DMS 273 treated with DMSO at 0.1 percent for 48 hours (cell line): ENCODE data around the gene MARK4.

ENCODE experiments used
- DNase-seq: peaks from one replicate; lab custom pipeline; 2025; lab: John Stamatoyannopoulos, UW

The MARK4 gene

DNA sequence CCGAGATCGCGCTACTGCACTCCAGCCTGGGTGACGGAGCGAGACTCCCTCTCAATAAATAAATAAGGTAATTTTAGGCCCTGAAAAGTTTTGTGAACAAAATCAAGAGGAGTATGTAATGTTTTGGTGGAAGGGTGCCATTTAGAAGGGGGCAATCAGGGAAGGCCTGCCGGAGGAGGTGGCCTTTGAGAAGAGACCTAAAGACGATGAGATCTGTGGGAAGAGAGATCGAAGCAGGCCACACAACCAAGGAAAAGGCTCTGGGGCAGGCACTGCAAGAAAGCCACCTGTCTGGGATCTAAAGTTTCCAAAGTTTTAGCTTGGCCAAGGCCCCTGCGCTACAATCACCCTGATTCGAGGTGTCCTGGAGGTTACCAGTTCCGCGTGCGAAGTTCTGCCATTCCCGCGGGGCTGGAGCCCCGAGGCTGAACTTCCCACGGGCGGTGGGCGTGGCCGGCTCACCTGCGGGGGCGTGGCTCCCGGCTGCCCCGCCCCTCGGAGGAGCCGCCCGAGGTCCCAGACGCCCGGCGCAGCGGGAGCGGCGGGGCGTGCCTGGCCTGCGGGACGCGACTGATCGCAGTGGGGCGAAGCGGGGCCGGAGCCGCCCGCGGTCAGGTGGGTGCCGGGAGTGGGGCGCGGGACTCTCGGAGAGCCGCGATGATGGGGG, 89.3 kb downstream of the MARK4 start, which contains the start of gene KLC3:
Gene KLC3, plus strand, starts transcription at position 519 of the 667 bp plus-strand sequence. CDS start 4,792 bp downstream, outside the sequence.
- no peak for DNase-seq

DNA sequence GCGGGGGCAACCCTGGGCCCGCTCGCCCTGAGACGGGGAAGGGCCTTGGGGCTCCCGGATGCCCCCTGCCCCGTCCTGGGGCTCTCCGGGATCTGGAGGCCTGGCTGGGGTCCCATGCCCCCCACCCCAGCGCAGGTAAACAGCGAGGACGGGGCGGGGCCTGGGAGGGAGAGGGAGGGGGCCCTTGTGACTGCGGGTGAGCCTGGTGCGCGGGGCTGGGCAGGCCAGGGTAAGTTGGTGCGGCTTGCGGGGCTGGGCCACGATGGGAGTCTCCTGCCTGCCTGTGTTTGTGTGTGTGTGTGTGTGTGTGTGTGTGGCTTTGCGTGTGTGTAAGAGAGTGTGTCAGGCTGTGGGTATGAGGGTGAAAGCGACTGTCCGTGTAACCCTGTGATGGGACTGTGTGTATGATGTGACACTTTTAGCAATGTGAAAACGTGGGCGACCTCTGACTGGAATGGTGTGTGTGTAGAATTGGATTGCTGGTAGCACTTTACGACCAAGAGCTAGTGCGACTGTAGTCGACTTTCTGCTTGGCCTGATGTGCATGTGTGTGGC, 89.9 kb downstream of the MARK4 start:
- no peak for DNase-seq

DNA sequence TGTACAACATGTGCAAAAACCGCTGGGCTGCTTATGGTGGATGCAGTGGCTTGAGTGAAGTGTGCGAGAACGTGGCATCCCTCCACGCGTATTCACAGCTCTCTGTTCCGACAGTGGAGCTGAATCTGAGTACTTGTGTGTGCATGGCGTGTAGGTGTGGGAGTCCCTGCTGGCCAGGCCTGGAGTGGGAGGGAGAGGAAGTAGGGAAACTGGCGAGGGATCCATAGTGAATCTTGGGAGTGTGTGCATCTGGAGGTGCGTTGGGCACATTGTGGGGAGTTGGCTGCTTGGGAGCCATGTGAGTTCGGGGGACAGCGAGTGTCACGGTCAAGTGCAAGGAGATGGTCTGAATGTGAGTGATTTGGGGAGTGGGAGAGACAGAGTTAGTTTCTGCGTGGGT, 91.8 kb downstream of the MARK4 start:
- no peak for DNase-seq

DNA sequence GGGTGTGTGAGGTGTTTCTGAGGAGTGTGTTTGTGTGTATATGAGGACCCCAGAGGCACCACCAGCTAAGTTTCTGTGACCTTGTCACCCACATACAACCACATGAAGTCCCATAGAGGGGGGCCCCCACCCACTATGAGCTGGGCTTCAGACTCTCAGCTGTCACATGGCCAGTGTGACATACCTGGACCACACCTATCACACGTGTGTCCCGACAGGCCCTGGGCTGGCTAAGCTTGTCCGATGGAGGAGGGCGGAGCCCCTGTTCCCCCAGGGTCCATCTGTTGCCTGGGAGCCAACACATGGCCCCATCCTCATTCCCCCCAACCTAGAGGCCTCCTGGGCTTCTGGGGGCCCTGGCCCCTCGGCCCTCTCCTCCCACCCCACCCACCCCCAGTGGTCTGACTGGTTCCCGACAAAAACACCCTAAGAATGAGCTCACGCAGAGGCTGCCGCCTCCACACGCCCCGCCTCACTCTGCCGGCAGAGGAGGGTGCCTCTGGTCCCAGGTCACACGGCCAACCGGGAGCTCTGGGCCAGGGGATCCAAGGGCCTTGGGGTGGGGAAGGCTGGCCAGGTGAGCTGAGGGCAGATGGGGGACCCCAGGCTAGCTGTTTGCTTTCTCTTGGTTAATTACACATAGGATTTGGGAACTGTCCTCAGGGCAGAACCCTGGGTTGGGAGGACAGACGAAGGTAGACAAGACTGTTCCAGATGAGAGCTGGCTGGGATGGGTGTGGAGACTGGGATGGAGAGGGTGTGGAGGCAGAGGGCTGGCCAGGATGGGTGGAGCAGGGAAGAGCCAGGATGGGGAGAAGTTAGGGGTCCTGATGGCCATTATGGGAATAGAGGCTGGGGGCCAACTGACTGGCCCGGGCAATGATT, 93.8 kb downstream of the MARK4 start:
- DNase-seq: no peak

DNA sequence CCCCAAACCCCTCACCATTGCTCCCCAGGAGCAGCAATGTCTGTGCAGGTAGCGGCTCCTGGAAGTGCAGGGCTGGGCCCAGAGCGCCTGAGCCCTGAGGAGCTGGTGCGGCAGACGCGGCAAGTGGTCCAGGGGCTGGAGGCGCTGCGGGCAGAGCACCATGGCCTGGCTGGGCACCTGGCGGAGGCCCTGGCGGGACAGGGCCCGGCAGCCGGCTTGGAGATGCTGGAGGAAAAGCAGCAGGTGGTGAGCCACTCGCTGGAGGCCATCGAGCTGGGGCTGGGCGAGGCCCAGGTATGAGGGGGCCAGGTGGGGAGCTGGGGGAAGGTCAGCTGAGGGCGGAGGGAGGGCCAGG, 94.4 kb downstream of the MARK4 start:
- DNase-seq: no peak

DNA sequence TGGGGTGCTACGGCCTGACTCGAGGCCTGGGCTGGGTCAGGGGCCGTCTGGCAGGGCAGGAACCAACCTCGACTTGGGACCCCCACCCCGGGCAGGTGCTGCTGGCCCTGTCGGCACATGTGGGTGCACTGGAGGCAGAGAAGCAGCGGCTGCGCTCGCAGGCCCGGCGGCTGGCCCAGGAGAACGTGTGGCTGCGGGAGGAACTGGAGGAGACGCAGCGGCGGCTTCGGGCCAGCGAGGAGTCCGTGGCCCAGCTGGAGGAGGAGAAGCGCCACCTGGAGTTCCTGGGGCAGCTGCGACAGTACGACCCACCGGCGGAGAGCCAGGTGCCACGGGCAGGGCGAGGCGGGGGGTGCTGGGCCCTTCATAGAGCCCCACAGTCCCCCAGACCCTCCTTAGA, 95.4 kb downstream of the MARK4 start:
- DNase-seq: no peak

DNA sequence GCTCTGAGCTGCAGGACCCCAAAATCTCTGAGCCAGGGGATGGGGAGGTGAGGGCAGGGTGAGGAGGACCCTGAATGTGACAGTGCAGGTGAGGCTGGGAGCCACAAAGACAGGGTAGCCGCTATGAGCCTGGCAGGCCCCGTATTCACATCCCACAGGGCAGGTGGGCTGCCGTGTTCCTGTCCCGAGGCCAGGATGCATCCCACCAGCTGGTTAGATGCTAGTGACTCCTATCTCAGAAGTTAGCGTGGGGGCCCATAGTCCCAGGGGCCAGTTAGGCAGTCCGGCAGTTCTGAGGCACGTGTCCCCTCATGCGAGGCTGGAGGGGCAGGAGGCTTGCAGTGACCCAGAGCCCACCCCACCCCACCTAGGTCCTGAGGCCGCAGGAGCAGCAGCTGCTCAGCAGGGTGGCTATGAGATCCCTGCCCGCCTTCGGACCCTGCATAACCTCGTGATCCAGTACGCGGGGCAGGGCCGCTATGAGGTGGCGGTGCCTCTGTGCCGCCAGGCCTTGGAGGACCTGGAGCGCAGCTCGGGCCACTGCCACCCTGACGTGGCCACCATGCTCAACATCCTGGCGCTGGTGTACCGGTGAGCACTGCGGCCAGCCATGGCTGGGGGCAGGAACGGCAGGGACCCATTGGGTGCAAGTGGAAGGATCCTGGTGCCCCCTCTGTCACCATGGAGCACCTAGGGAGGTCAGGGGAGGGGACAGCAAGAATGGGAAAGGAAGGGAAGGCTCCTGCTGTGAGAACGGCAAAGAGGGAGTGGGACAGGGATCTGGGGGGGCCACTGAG, 96.7 kb downstream of the MARK4 start:
- no peak for DNase-seq

DNA sequence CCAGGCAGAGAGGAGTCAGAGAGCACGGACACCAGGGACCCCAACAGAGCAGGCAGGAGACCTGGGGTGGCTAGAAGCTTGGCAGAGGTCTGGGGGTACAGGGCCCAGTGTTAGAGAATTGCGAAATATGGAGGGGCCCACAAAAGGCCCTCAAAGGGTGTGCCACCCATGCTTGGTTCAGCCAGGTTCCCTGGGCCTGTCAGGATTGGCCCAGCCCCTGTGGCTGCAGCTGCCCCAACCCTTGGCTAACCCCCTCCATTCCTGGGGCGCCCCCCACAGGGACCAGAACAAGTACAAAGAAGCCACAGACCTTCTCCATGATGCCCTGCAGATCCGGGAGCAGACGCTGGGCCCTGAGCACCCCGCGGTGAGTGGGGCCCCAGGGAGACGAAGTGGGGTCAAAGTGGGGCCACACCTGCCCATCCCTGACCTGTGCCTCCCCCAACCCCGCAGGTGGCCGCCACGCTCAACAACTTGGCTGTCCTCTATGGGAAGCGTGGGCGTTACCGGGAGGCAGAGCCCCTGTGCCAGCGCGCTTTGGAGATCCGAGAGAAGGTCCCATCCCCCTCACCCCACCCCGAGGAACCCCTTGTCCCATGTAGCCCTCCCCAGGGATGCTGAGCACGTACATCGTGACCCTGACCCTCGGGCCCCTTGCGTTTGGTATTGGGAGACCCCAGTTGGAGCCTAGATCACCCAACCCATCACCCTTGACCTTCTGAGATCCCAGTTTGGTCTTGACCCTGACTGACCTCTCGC, 97.5 kb downstream of the MARK4 start:
- DNase-seq: no peak

DNA sequence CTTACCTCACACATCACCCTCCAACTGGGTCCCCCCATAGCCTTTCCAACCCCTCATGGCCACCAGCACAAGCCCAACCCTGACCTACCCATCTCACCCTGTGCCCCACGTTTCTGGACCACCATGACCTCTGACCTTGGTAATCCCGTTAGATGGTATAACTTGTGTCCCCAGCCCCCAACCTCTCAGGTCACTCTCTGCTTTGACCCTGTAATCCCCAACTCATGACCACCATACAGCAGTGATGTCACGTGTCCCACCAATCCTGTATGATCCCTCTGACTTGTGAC, 98.0 kb downstream of the MARK4 start:
- no peak for DNase-seq

DNA sequence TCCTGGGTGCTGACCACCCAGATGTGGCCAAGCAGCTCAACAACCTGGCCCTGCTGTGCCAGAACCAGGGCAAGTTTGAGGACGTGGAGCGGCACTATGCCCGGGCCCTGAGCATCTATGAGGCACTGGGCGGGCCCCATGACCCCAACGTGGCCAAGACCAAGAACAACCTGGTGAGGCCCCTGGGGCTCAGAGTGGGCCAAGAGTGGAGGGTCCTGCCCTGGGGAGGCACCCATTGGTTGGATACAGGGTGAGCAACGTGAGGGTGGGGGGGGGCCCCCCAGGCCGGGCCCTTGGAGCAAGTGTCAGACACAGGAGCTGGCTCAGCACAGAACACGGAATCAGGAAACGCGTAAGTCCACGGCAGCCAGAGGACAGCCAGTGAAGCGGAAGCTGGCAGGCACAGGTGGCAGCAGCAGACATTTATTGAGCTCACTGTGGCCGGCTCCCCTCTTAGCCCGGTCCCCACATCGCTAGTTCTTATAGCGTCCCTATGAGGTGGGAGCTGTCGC, 98.4 kb downstream of the MARK4 start:
- DNase-seq: no peak

DNA sequence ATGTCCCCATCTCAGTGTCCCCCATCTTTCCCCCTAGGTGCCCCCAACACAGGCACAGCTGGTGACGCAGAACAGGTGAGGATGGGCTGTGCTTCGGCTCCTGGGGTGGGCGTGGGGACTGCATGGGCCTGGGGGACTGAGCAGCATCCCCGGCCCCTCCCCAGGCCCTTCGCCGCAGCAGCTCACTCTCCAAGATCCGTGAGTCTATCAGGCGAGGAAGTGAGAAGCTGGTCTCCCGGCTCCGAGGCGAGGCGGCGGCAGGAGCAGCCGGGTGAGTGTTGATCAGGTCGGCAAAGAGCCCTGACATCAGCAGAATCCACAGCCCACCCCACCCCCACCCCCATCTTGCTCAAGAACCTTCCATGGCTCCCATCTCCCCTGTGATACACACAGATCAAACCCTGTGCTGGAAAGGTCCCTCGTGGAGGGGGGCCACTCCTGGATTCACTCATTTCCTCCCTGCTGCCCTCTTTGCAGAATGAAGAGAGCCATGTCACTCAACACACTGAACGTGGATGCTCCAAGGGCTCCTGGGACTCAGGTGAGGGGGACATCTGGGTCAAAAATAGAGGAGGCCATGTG, 99.5 kb downstream of the MARK4 start:
- no peak for DNase-seq

DNA sequence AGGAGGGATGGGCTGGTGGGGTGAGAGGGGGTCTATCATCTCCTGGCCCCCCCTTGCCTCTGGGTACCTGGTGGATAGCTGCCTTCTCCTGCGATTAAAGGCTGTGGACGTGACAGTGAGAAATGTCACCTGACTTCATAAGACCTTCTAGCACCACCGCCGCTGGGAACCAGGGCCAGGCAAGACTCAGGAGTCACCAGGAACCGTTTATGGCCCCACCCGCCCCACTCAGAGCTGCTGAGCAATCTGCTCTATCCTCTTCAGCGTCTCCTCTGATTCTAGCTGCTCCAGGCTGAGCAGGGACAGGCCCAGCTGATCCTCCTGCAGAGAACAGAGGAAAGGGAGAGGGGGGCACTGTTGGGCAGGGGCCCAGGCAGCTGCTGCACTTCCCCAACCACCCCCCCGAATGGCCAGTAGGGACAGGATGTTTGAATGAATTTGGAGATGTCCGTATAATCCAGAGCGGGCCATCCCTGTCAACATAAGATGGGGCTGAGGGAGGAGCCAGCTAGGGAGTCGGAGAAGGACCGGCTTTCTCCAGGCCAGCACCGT, 100.4 kb downstream of the MARK4 start:
- no peak for DNase-seq

DNA sequence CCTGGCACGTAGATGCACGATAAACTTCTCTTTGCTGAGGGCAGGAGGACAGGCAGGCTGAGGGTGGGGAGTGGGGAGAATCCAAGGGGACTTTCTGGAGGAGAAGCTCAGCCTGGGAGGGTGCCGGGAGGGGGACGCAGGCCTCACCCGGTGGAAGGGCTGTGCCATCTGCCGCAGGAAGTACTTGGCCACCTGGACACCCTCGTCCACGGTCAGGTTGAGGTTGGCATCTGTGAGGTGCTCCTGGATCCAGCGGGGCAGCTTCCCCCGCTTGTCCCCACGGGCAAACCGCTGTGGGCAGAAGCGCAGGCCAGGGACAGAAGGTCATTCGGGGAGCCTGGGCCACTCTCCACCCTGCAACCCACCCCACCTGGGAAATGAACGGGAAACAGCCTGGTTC, 101.0 kb downstream of the MARK4 start:
- no peak for DNase-seq

DNA sequence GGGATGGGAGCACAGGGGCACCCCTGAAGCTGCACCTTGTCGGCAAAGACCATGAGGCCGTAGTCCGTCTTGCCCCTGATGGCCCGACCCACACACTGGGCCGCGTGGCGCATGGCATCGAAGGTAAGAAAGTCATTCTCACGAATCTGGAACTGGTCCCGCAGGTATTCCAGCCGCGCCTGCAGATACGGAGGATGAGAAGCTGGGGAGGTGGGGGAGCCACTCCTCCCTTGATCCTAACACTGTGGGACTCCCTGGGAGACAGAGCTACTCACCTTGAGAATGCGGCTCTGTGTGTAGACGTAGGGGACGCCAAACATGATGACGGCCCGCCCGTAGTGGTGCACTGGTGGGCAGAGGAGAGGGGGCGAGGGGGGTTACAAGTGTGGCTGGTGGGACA, 101.4 kb downstream of the MARK4 start:
- no peak for DNase-seq

DNA sequence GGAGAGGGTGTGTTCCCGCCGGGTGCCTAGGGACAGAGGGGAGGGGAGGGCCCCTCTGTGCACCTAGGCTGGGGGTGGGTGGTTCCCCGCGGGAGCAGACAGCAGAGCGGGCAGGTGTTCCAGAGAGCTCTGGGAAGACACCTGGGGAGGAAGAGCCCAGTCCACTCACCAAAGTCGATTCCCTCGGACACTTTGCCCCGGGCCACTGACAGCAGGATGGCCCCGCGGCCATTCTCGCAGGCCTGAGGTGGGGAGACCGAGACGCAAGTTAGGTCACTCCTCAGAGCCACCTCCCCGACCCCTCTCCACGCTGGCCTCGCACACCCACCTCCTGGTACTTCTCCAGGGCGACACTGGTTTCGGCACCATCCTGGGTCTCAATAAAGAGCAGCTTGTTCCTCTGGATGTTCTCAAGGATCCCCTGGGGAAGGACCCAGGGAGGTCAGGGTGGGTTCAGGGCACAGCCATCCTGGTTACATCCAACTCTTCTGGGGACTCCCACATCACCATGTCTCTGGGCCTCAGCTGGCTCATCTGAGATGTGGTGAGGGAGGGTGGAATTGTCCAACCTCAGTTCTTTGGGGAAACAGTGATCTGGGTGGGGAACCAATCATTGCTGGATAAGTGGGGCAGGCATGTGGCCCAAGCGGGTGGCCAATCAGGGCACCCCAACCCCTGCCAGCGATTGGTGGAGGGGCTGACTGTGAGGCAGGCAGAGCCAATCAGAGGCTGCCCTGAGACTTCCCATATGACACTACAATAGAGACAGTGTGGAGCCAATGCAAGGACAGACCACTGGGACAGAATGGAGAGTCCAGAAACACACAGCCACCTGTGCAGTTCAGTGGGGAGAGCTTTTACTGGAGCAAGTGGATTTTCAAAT, 102.1 kb downstream of the MARK4 start:
- no peak for DNase-seq

DNA sequence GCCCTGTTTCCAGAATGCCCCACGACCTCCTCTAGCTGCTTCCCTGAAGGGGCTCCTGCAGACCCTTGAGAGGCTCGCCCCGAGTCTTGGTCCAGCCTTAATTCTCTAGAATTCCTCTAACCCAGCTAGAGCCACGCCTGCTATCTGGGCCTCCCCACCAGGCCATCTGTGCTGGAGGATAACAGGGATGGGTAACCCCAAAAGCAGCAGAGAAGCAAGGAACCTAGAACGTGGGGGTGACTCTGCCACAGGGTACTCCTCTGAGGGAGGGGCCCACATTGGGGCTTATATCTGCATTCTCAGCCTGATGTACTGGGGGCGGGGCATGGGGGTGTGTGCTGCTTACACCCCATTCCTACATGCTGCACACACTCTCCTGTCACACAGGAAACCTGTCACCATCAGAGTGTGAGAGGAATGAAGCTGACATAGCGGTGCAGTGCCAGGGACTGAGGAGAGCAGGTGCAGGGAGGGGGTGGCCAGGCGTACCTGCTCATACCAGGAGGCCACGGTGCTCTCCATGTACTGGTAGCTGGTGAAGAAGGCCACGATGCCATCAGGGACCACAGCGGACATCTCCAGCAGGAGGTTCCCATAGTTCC, 103.3 kb downstream of the MARK4 start:
- DNase-seq: no peak
